NT2/D1 (cell line): ENCODE measurements around the gene JARID2.

Source experiments
- YY1 ChIP-seq: IDR thresholded peaks from 2 replicates; pipeline ENCODE4 v1.6.1; 2011; ENCODE audit not compliant: insufficient read length, insufficient read depth
- ZNF274 ChIP-seq: IDR thresholded peaks from 2 replicates; pipeline ENCODE4 v1.6.1; 2011; ENCODE audit warnings: mild to moderate bottlenecking, low read depth, low read length

GRCh38 chr6:15419493-15419892 is 173.6 kb downstream of the JARID2 start:
- TF ChIP-seq ZNF274 (no peak), YY1 (no peak)
